AG04450 (cell line): ENCODE measurements around the gene CREB3L4. TPM values are rescaled to one million over a fixed set of nuclear protein-coding genes. Genes with fewer than 3 reads are reported as not detected.

ENCODE experiments used
- CTCF ChIA-PET: fragments of 300-600, 350-600 bp; formaldehyde crosslinking; extraction: SDS; loops from one replicate; lab custom pipeline; 2022; ENCODE audit warnings: antibody characterized with exemption, inconsistent platforms; lab: Charles Lee
- POLR2A ChIA-PET: fragments of 350-600 bp; formaldehyde crosslinking; extraction: SDS; loops from one replicate; lab custom pipeline; 2021; ENCODE audit warnings: antibody characterized with exemption, inconsistent platforms; lab: Yijun Ruan, JAX
- DNase-seq: peaks from one replicate; pipeline ENCODE4 v3.0.0-alpha.2; 2011; ENCODE audit warnings: low read depth, low spot score
- H3K27ac ChIP-seq: one replicate; pipeline ENCODE4 v1.5.1; 2012; ENCODE audit warnings: low read depth, low read length, control low read depth
- H3K27me3 ChIP-seq: one replicate; pipeline ENCODE4 v1.6.0; 2012; ENCODE audit warnings: low read length; ENCODE audit not compliant: control insufficient read depth, insufficient read depth
- H3K4me3 ChIP-seq: 2 replicates; pipeline ENCODE4 v1.5.1; 2011; ENCODE audit warnings: mild to moderate bottlenecking, low read depth, low read length, control low read depth
- H3K9me3 ChIP-seq: 2 replicates; pipeline ENCODE4 v1.5.1; 2012; ENCODE audit warnings: low read length; ENCODE audit not compliant: control insufficient read depth, insufficient read depth
- CTCF ChIP-seq: IDR thresholded peaks from 2 replicates; pipeline ENCODE4 v1.5.1; 2011; ENCODE audit warnings: low read depth, low read length, control low read depth, inconsistent platforms
- polyA plus RNA-seq: library from polyadenylated mRNA; depleted of rRNA; stranded (reverse); fragments of >200 nt; gene quantifications from 2 replicates; pipeline ENCODE4 v1.2.3, GENCODE V29; 2011

CREB3L4 gene
- polyA plus RNA-seq, 1 experiment: 7.7 TPM

- no peak for DNase-seq
- no peaks in the 10 kb centered on the region for H3K27me3 ChIP-seq
- TF ChIP-seq CTCF: no peak
- CTCF ChIA-PET: interaction anchor here (1.0 to 1.6 kb wide), 2 partner anchors 18 to 58 kb away, joined by 3 to 6 read pairs; partner anchors contain the start of gene DENND4B
- POLR2A ChIA-PET: interaction anchor here (0.5 to 1.3 kb wide), 5 partner anchors 13 to 30 kb away, joined by 3 to 5 read pairs (median 4); partner anchors contain the start of gene CRTC2
- no peak overlapping the region for H3K27ac ChIP-seq
- H3K4me3 ChIP-seq: no peak overlapping the region
- no peaks in the 10 kb centered on the region for H3K9me3 ChIP-seq
Measured at GRCh38 chr1:153928791-153929341, 38.8 kb upstream of the CREB3L4 start.

GRCh38 chr1:153929426-153929825, 38.3 kb upstream of the CREB3L4 start:
- TF ChIP-seq CTCF: no peak
- no peak for DNase-seq
- H3K9me3 ChIP-seq: no peaks in the 10 kb centered on the region
- POLR2A ChIA-PET: interaction anchor here (0.5 to 1.3 kb wide), 3 partner anchors 17 to 29 kb away, joined by 3 to 5 read pairs (median 4); partner anchors contain the start of gene CRTC2
- CTCF ChIA-PET: interaction anchor here (0.8 kb wide), 1 partner anchor 57 kb away, joined by 4 read pairs; the partner anchor contains the start of gene RAB13
- H3K27me3 ChIP-seq: no peaks in the 10 kb centered on the region
- H3K27ac ChIP-seq: no peak overlapping the region
- no peak overlapping the region for H3K4me3 ChIP-seq

GRCh38 chr1:153929981-153930948, 37.4 kb upstream of the CREB3L4 start:
- ChIA-PET CTCF (interaction anchor here (0.8 to 1.0 kb wide), 3 partner anchors 16 to 56 kb away, joined by 3 to 4 read pairs (median 3); partner anchors contain the start of genes DENND4B and RAB13), POLR2A (interaction anchor here (1.3 kb wide), 1 partner anchor 28 kb away, joined by 3 read pairs; the partner anchor contains the start of gene CRTC2)
- Histone ChIP-seq H3K9me3 (no peaks in the 10 kb centered on the region), H3K27ac (no peak overlapping the region), H3K4me3 (no peak overlapping the region), H3K27me3 (no peaks in the 10 kb centered on the region)
- no peak for TF ChIP-seq CTCF
- no peak for DNase-seq

GRCh38 chr1:153932156-153933131, 35.3 kb upstream of the CREB3L4 start:
- Histone ChIP-seq H3K4me3 (no peak overlapping the region), H3K27ac (no peak overlapping the region), H3K9me3 (no peaks in the 10 kb centered on the region), H3K27me3 (no peaks in the 10 kb centered on the region)
- CTCF ChIA-PET: interaction anchor here (0.6 kb wide), 1 partner anchor 186 kb away, joined by 3 read pairs; no protein-coding TSS in a partner anchor
- no peak for TF ChIP-seq CTCF
- DNase-seq: no peak
- POLR2A ChIA-PET: no interaction called here
